HG03565 (cell line): ENCODE results near the gene COL4A2.

Experiments used
- ATAC-seq: cut with Tn5 transposase; IDR thresholded peaks from one replicate; pipeline ENCODE4 v1.9.1; 2021; ENCODE audit warnings: mild to moderate bottlenecking, moderate library complexity; ENCODE audit not compliant: unreplicated experiment

COL4A2 gene

GRCh38 chr13:110466266-110466915, 159.3 kb downstream of the COL4A2 start:
- ATAC-seq: no peak

GRCh38 chr13:110467516-110468110, 160.5 kb downstream of the COL4A2 start:
- no peak for ATAC-seq

GRCh38 chr13:110468986-110469495, 162.0 kb downstream of the COL4A2 start:
- no peak for ATAC-seq

DNA sequence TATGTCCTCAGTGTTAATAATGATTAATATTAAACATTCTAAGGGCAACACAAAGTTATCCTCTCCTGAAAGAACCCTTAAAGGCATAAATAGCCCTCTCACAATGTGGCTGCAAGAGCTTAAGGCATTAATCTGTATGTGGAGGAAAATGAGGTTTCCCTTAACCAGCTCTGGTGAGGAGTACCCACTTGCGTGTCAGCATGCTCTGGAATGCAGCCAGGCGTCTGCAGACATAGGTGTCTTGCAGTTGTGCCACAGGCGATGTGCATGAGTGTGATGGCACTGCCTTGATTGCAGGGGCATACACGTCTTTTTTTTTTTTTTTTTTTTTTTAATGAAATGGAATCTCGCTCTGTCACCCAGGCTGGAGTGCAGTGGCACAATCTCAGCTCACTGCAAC, 162.5 kb downstream of the COL4A2 start:
- no peak for ATAC-seq

DNA sequence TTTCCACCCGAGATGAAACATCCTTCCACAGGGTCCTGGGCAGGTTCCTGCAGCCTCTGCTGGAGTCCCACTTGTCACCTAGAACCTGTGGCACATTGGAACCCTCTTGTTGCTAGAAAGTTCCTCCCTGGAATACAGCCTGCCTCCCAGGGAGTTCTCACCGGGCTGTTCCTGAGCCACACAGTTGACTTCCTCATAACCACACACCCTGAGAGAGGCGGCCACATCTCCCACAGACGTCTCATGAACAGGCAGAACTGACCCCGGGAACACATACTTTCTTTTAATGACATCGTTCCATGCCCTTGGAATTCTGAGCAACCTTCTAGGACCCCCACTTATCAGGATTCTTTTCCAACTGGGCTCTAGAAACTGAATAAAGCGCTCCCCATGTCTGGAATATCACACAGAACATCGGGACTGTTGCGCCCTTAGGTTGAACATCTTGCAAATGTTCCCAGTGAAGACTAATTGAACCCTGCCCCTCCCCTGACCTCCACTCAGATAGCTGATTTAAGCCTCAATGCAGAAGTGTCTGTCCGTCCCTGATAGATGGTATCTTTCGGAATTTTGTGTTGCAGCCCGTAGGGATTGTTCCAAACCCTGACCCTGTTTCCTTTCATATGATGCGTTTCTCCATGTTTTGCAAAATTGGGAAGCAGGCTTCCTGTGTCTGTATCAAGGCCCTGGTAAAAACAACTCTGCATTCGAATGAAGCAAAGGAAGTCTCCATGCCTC, 163.4 kb downstream of the COL4A2 start:
- ATAC-seq: no peak

DNA sequence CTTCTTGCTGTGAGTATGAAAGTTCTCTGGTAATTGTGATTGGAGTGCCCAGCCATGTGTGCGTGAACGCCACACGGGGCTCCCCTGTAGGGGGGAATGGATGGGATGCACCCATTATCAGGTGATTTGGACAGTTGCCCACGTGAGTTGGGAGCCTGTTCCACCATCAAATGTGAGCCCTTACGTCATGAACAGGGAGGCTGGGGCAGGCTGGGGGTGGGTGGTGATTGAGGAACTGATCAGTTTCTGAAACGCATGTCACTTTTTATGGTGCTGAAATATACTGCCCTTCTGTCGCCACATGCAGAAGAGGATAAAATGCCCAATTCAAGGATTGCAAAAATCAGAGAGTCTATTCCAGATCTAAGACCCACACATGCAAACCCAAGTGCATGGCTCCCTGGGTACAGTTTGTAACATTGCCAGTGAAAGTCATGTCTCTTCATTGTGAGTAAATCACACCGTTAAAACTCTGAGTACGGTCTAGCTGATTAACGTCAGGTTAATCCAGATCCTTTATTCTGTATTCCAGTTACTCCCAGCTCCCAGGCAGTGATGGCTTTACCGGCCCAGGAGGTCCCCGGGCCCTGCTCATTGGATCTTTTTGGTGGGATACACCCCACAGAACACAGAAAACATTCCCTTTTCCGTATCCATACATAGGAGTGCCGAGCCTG, 164.2 kb downstream of the COL4A2 start:
- no peak for ATAC-seq

DNA sequence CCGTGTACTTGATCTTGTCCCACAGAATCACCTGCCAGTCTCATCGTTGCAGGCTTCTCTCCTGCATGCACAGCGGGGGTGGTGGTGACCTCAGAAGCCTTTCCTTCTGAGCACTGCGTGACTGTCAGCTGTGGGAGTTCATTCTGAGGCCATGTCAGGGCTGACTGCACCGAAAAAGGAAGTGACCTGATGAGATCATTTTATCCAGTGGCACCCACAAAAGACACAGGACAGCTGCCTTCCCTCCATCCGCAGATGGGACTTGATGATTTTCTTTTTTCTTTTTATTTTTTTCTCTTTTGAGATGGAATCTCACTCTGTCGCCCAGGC, 164.7 kb downstream of the COL4A2 start:
- ATAC-seq: peak; percentile 99

- ATAC-seq: no peak
Observed at GRCh38 chr13:110472904-110473563, 165.9 kb downstream of the COL4A2 start.

DNA sequence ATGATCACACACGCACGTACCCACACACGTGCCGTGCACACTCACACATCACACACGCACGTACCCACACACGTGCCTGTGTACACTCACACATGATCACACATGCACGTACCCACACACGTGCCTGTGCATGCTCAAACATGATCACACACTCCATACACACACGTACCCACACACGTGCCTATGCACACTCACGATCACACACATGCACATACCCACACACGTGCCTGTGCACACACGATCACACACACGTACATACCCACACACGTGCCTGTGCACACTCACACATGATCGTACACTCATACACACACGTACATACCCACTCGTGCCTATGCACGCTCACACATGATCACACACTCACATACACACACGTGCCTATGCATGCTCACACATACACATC, 167.6 kb downstream of the COL4A2 start:
- ATAC-seq: no peak

DNA sequence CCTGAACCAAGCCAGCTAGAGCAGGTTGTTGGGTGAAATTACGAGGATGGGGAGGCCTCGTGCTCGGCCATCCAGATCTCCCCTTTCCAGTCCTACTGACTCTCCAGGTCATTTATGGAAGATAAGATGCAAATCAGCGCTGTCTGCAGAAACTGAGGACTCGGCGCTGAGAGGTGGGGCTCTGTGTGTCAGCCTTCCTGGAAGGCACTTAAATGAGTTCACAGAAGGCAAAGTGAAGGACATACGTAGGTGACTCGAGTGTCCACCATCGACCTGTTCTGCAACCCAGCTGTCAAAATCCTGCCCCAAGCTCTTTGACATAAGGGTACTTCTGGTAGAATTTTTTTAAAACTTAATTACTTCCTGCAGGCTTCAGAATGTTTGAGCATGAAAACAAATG, 168.0 kb downstream of the COL4A2 start:
- ATAC-seq: no peak

- ATAC-seq: no peak
Observed at GRCh38 chr13:110475550-110476219, 168.6 kb downstream of the COL4A2 start.

- ATAC-seq: no peak
Observed at GRCh38 chr13:110476220-110476617, 169.1 kb downstream of the COL4A2 start.

DNA sequence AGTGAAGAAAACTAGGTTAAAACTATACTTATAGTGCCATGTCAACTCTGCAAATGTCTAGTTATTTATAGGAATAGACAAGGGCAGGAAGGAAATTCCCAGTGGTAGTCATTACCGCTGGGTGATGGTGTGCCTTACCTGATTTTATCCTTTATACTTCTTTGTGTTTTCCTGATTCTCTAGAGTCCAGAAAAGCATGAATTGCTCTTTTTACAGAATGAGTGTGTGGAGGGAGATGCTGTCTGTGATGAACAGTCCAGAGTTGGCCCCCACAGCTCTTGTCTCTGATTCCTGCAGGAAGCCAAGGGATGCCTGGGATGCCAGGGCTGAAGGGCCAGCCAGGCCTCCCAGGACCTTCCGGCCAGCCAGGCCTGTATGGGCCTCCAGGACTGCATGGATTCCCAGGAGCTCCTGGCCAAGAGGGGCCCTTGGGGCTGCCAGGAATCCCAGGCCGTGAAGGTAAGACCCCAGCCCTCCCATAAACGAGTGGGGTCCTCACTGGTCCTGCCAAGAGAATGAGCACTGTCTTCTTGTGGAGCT, 170.7 kb downstream of the COL4A2 start:
- ATAC-seq: no peak

DNA sequence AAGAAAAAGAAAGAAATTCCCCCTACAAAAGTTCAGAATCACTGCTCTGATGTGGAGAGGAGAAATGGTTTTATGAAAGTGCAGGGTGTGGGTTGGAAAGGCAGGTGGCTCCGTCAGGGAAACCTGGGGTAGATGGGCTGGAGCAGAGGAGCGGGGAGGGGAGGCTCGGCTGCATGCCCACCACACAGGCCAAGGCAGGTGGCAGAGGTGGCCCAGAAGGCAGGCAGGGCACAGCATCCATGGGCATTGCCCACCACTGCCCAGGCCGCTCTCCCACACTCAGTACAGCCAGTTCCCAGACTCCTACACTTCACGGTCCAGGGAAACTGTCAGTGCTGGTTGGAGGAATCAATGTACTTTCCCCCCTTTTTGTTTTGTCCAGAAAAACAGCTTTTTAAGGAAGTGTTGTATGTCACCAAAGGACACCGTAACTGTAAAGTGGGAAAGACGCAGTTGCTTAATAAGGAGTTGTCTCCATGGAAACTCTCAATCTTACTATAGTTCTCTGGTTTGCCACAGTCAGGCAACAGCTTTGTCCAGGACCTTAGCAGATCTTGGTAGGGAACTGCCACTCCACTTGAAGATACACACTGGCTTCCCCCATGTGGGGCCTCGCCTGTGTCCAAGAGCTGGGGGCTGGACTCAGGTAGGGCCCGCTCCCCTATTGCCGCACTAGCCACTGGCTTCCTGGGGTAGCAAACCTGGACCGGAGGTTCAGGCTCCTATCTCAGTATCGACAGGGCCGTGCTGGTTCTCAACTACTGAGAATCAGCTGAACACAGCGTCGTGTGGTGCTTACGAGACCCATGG, 171.5 kb downstream of the COL4A2 start:
- no peak for ATAC-seq

DNA sequence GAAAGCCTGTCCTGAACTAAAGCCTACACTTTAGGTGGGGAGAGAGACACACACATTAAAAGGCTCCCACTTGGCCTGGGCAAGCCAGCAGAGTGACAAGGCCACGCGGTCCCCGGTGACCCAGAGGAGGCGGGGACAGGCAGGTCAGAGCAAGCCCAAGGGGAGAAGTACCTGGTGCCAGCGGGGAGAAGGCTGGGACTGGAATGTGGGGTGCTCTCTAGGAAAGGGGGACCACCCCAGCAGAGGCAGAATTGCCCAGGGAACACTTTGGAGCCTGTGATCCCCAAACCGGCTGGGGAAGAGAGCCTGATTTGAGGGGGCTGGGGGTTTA, 172.1 kb downstream of the COL4A2 start:
- ATAC-seq: no peak

DNA sequence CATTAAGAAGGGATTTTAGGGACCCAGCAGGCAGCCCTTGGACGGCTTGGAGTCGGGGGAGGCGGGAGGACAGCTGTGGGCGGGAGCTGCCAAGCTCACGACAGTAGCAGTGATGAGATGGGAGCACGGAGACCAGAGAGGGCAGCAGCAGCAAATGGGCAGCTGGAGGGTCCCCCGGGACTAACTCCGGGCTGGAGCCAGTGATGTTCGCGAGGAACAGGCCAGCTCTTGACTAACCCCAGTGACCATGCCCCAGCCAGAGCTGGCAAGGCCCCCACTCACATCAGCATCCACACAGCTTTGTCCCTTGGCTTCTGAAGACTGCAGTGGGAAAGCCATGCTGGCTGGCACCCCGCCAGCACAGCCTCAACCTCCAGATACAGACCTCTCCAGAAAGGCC, 172.6 kb downstream of the COL4A2 start:
- no peak for ATAC-seq

- no peak for ATAC-seq
Observed at GRCh38 chr13:110480161-110480560, 173.1 kb downstream of the COL4A2 start.

GRCh38 chr13:110483386-110483968, 176.4 kb downstream of the COL4A2 start:
- no peak for ATAC-seq
